D721Med (cell line): ENCODE results near the gene TCIRG1.
"Not testable (repeated sequence)": the region's sequence is repeated elsewhere in the genome, so short reads cannot be mapped to it uniquely, and the experiment has no call there.

ENCODE experiments used
- DNase-seq: peaks from one replicate; pipeline ENCODE4 v3.0.0; 2011; ENCODE audit warnings: low spot score; ENCODE audit not compliant: insufficient read length
- FAIRE-seq: peaks from 2 replicates; lab custom pipeline; 2011; peaks lifted over from hg19 to GRCh38; lab: Jason Lieb, UNC
- TF ChIP-seq, protein P1 (sequence below): IDR thresholded peaks from 2 replicates; pipeline ENCODE4 v1.5.1; 2012; ENCODE audit warnings: mild to moderate bottlenecking, control low read depth; ENCODE audit not compliant: insufficient read depth; ENCODE audit errors: missing control alignments

The TCIRG1 gene, protein sequence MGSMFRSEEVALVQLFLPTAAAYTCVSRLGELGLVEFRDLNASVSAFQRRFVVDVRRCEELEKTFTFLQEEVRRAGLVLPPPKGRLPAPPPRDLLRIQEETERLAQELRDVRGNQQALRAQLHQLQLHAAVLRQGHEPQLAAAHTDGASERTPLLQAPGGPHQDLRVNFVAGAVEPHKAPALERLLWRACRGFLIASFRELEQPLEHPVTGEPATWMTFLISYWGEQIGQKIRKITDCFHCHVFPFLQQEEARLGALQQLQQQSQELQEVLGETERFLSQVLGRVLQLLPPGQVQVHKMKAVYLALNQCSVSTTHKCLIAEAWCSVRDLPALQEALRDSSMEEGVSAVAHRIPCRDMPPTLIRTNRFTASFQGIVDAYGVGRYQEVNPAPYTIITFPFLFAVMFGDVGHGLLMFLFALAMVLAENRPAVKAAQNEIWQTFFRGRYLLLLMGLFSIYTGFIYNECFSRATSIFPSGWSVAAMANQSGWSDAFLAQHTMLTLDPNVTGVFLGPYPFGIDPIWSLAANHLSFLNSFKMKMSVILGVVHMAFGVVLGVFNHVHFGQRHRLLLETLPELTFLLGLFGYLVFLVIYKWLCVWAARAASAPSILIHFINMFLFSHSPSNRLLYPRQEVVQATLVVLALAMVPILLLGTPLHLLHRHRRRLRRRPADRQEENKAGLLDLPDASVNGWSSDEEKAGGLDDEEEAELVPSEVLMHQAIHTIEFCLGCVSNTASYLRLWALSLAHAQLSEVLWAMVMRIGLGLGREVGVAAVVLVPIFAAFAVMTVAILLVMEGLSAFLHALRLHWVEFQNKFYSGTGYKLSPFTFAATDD

DNA sequence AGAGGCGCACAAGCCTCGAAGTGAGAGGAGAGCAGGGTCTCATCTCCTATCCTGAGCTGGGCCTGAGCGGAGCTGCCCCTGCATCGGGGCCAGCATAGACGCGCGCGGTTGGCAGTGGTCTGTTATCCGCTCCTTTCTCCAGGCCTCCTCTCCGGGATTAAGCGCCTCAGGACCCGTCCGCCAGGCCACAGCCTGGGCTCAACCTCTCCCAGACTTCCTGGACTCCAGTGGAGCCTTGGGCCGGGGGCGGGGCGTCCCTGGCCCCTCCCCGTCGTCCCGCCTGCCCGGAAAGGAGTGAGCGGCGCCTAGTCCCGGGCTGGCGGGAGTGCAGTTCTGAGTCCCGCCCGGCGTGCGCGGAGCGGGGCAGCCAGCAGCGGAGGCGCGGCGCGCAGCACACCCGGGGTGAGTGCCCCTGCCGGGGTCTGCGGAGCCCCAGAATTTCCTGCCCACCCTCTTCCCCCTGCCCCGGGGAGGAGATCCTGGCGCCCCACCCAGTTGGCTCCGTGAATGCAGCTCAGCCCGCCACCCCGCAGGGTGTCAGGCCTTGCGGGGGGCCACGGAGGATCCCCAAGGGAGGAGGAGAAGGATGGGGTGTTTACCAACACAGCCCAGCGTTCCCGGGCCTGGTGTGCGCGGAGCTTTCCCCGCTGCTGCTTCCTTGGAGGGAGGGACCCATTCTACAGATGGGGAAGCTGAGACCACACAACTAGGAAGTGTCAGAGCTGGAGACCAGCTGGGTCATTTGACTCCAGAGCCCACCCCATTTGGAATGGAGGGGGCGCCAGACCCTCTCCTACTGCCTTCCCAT is at the start of gene TCIRG1:
Gene TCIRG1 (plus strand): TSS at position 308 of the 808 bp plus-strand sequence. CDS start 2,247 bp downstream, outside the sequence.
- no peak for DNase-seq

DNA sequence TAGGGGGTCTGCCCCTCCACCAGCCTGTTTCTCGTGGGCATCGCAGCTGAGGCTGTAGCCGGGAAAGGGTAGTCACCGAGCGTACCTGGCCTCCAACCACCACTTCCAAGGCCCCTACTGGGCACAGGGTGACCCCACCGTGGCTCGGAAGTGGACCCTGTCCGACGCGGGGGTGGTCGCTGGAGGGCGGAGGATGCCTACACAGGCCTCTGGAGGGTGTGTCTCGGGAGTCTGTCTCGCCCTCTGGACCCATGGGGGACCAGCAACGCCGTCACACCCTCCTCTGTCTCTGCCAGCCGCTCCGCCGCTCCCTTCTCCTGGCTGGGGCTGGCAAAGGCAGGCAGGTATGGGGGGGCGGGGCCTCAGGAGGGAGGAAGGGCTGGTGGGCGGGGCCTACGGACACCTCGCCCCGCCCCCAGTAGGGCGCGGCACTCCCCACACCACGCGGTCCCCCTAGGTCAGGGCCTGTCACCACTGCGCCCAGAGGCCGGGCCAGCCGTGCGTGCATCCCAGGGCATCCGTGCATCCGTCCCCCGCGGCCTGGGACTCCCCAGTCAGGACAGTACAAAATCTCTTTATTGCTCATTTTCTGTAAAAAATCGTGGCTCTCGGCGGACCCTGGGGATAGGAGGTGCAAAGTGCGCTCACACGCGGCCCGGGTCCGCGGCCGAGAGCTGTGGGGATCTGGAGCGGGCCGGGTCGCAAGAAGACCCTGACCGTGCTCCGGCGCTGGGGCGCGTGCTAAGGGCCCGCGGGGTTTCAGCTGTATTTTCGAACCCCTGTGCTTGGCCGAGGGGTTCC is 48.1 kb upstream of the TCIRG1 start:
- not testable (repeated sequence) for DNase-seq, FAIRE-seq

More for the DNA sequence above, at the start of gene TCIRG1:
- TF ChIP-seq, protein P1, sequence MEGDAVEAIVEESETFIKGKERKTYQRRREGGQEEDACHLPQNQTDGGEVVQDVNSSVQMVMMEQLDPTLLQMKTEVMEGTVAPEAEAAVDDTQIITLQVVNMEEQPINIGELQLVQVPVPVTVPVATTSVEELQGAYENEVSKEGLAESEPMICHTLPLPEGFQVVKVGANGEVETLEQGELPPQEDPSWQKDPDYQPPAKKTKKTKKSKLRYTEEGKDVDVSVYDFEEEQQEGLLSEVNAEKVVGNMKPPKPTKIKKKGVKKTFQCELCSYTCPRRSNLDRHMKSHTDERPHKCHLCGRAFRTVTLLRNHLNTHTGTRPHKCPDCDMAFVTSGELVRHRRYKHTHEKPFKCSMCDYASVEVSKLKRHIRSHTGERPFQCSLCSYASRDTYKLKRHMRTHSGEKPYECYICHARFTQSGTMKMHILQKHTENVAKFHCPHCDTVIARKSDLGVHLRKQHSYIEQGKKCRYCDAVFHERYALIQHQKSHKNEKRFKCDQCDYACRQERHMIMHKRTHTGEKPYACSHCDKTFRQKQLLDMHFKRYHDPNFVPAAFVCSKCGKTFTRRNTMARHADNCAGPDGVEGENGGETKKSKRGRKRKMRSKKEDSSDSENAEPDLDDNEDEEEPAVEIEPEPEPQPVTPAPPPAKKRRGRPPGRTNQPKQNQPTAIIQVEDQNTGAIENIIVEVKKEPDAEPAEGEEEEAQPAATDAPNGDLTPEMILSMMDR = no peak
- FAIRE-seq = no peak

DNA sequence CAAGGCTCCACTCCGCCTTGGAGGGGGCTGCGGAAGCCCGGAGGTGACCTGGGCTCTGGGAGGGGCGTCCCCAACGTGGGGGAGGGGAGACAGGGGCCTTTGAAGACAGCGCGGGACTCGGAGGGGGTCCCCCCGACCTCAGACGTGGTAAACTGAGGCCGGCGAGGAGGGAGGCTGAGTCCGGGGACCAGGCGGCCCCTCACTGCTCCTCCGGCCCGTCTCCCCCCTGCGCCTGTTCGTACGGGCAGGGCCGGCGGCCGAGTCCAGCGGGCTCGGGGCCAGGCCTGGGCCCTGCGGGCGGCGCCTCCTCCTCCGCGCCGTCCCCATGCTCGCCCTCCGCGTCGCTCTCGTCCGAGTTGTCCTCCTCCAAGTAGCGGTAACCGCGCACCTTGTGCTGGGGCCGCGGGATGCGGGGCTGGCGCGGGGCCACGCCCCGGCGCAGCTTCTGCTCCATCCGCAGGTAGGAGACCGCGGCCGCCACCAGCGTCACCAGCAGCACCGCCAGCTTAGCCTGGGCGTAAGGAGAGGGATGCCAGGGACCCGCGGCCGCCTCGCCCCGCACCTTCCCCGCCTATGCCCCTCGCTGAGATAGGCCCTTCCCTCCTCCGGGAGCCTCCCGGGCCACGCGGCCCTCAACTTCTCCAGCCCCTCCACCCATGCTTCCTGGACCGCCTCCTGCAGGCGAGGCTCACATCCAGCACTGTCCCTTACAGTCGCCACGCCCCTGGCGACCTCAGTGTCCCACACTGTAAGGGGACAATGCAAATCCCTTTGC is 47.3 kb upstream of the TCIRG1 start:
- DNase-seq, FAIRE-seq: not testable (repeated sequence)

GRCh38 chr11:67993821-67994220 is 45.0 kb upstream of the TCIRG1 start:
- not testable (repeated sequence) for FAIRE-seq, DNase-seq

GRCh38 chr11:67994387-67994786 is 44.4 kb upstream of the TCIRG1 start:
- not testable (repeated sequence) for DNase-seq, FAIRE-seq

More at GRCh38 chr11:67993821-67994220, 45.0 kb upstream of the TCIRG1 start:
- TF ChIP-seq, protein P1 = peak; percentile 36

- not testable (repeated sequence) for DNase-seq, FAIRE-seq
Observed at GRCh38 chr11:67995129-67995528, 43.7 kb upstream of the TCIRG1 start.

DNA sequence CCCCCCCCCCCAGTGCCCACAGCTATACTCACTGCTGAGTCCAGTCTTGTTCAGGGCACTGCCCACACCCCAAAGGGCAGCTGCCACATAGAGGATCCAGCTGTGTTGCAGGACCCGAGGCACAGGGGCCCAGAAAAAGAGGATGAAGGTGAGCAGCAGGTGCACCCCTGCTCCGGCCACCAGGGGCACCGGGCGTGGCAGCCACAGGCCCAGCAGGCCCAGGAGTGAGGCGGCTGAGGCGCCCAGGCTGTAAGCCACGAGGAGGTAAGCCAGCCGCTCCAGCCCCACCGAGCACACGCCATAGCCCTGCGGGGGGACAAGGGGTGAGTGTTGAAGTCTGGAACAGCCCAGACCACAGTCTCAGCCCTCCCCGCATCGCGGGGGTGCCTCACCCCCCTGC is 43.2 kb upstream of the TCIRG1 start:
- DNase-seq, FAIRE-seq: not testable (repeated sequence)

- FAIRE-seq (no peak), DNase-seq (no peak)
- TF ChIP-seq, protein P1 = no peak
Observed at GRCh38 chr11:67996051-67996450, 42.8 kb upstream of the TCIRG1 start.
